ENCODE results near the gene ENDOU.

GRCh38 chr12:47672068-47672467 is 53.2 kb downstream of the ENDOU start:
- TF ChIP-seq CTCF (conservative IDR thresholded peaks at IDR 0.05; ENCODE audit: low read depth, low read length) (no peak), EZH2 (IDR thresholded peaks at IDR 0.05; ENCODE audit: low read length, unreplicated experiment) (no peak), EZH2phosphoT487 (IDR thresholded peaks at IDR 0.05; ENCODE audit: borderline replicate concordance, low read length) (no peak)

All from PC-3 (cell line).